ENCODE measurements around the gene ABRAXAS1. TPM values are rescaled to one million over a fixed set of nuclear protein-coding genes. Genes with fewer than 3 reads are reported as not detected.
"Not testable (repeated sequence)": the region's sequence is repeated elsewhere in the genome, so short reads cannot be mapped to it uniquely, and the experiment has no call there.

The ABRAXAS1 gene
- 5.6 and 8.9 TPM in 2 replicates for total RNA-seq (2014; rRNA removed; shearing (Covaris generic))

GRCh38 chr4:83484500-83485461 is at the start of gene ABRAXAS1:
Gene ABRAXAS1 (minus strand): TSS chr4:83485100. CDS start chr4:83485072, 28 bp downstream.
- in situ Hi-C loops (cut with HindIII; ENCODE audit: low sequenced_read_pairs) = no loop called here
- DNase-seq (ENCODE audit: low spot score) = peak; percentile 95

GRCh38 chr4:83527671-83528070 is 42.8 kb upstream of the ABRAXAS1 start:
- in situ Hi-C loops (cut with HindIII; ENCODE audit: low sequenced_read_pairs) = no loop called here
- no peak for DNase-seq (ENCODE audit: low spot score)

- DNase-seq (ENCODE audit: low spot score) = no peak
- in situ Hi-C loops (cut with HindIII; ENCODE audit: low sequenced_read_pairs) = no loop called here
Observed at GRCh38 chr4:83522239-83522638, 37.3 kb upstream of the ABRAXAS1 start.

- no peak for DNase-seq (ENCODE audit: low spot score)
- in situ Hi-C loops (cut with HindIII; ENCODE audit: low sequenced_read_pairs) = no loop called here
Observed at GRCh38 chr4:83516042-83516772, 31.3 kb upstream of the ABRAXAS1 start.

GRCh38 chr4:83510442-83510841 is 25.5 kb upstream of the ABRAXAS1 start:
- in situ Hi-C loops (cut with HindIII; ENCODE audit: low sequenced_read_pairs) = no loop called here
- no peak for DNase-seq (ENCODE audit: low spot score)

GRCh38 chr4:83509156-83509585 is 24.3 kb upstream of the ABRAXAS1 start:
- peak; percentile 40 for DNase-seq (ENCODE audit: low spot score)
- in situ Hi-C loops (cut with HindIII; ENCODE audit: low sequenced_read_pairs) = not testable (repeated sequence)

GRCh38 chr4:83504996-83505395 is 20.1 kb upstream of the ABRAXAS1 start:
- DNase-seq (ENCODE audit: low spot score) = no peak
- in situ Hi-C loops (cut with HindIII; ENCODE audit: low sequenced_read_pairs) = no loop called here

- no peak for DNase-seq (ENCODE audit: low spot score)
- in situ Hi-C loops (cut with HindIII; ENCODE audit: low sequenced_read_pairs) = no loop called here
Observed at GRCh38 chr4:83504503-83504902, 19.6 kb upstream of the ABRAXAS1 start.

- in situ Hi-C loops (cut with HindIII; ENCODE audit: low sequenced_read_pairs) = no loop called here
- no peak for DNase-seq (ENCODE audit: low spot score)
Observed at GRCh38 chr4:83503974-83504373, 19.1 kb upstream of the ABRAXAS1 start.

GRCh38 chr4:83501671-83502070 is 16.8 kb upstream of the ABRAXAS1 start:
- DNase-seq (ENCODE audit: low spot score); in situ Hi-C loops (cut with HindIII; ENCODE audit: low sequenced_read_pairs): not testable (repeated sequence)

- in situ Hi-C loops (cut with HindIII; ENCODE audit: low sequenced_read_pairs) = no loop called here
- DNase-seq (ENCODE audit: low spot score) = no peak
Observed at GRCh38 chr4:83498187-83498586, 13.3 kb upstream of the ABRAXAS1 start.

GRCh38 chr4:83496085-83496917 is 11.4 kb upstream of the ABRAXAS1 start:
- DNase-seq (ENCODE audit: low spot score); in situ Hi-C loops (cut with HindIII; ENCODE audit: low sequenced_read_pairs): not testable (repeated sequence)

GRCh38 chr4:83490876-83491450 is 6.1 kb upstream of the ABRAXAS1 start:
- peak; percentile 9 for DNase-seq (ENCODE audit: low spot score)
- in situ Hi-C loops (cut with HindIII; ENCODE audit: low sequenced_read_pairs) = no loop called here

- DNase-seq (ENCODE audit: low spot score) = no peak
- in situ Hi-C loops (cut with HindIII; ENCODE audit: low sequenced_read_pairs) = no loop called here
Observed at GRCh38 chr4:83489711-83490326, 4.9 kb upstream of the ABRAXAS1 start.

- no peak for DNase-seq (ENCODE audit: low spot score)
- in situ Hi-C loops (cut with HindIII; ENCODE audit: low sequenced_read_pairs) = no loop called here
Observed at GRCh38 chr4:83486457-83487129, 1.7 kb upstream of the ABRAXAS1 start.

- no peak for DNase-seq (ENCODE audit: low spot score)
- in situ Hi-C loops (cut with HindIII; ENCODE audit: low sequenced_read_pairs) = no loop called here
Observed at GRCh38 chr4:83473966-83474365, 10.9 kb downstream of the ABRAXAS1 start.

GRCh38 chr4:83473423-83473822 is 11.5 kb downstream of the ABRAXAS1 start:
- in situ Hi-C loops (cut with HindIII; ENCODE audit: low sequenced_read_pairs) = no loop called here
- DNase-seq (ENCODE audit: low spot score) = no peak

- no peak for DNase-seq (ENCODE audit: low spot score)
- in situ Hi-C loops (cut with HindIII; ENCODE audit: low sequenced_read_pairs) = no loop called here
Observed at GRCh38 chr4:83456184-83456501, 28.8 kb downstream of the ABRAXAS1 start.

All from G401 (cell line).